ENCODE measurements around the gene NELL1.

The NELL1 gene

DNA sequence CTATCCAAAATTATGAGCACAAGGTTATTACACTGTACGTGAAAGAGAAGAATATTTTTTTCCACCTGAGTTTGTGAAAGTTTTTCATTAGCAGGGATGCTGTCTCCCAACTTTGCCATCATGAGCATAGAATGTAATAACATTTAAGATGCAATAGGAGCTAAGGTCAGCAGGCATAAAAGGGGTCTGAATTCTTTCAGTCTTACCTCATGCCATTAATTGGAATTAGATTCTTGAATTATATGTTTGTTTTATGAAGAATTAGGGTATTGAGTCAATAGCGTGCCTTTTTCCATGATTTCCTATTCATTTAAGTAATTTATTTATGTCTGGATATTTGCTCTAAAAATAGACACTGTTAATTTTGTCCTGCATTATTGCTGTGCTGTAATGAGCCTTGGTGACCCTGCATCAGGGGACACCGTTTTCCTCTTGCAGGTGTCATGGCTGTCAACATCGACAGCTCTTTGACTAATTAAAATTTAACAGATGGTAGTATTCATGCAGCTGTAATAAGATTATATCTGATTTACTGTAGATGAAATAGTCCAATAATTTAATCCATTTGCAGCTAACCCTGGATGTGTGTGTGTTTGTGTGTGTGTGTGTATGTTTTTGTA, 637.5 kb downstream of the NELL1 start:
- no peak for DNase-seq (ENCODE audit: low read depth in 2 of 3, low spot score in 2 of 3)

- no peak for DNase-seq (ENCODE audit: low read depth in 2 of 3, low spot score in 2 of 3)
Measured at GRCh38 chr11:21307874-21308273, 638.5 kb downstream of the NELL1 start.

- DNase-seq (ENCODE audit: low read depth in 2 of 3, low spot score in 2 of 3) = no peak
Measured at GRCh38 chr11:21316591-21316990, 647.2 kb downstream of the NELL1 start.

GRCh38 chr11:21321072-21321471, 651.7 kb downstream of the NELL1 start:
- DNase-seq (ENCODE audit: low read depth in 2 of 3, low spot score in 2 of 3) = no peak

DNA sequence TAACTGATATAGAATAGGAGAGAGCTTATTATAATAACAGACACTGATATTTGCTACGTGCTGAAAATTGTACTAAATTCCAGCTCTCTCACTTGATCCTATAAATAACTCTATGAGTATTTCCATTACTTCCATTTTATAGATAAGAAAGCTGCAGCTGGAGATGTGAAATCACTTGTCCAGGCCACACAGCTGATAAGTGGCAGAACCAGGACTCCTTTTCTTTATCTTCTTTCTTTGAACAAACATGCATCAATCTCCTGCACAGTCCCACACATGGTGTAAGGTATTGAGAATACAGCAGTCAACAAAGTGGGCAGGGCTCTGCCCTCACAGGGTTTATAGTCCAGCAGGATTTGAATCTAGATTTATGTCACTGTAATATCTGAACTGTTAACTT, 652.1 kb downstream of the NELL1 start:
- DNase-seq (ENCODE audit: low read depth in 2 of 3, low spot score in 2 of 3) = no peak

DNA sequence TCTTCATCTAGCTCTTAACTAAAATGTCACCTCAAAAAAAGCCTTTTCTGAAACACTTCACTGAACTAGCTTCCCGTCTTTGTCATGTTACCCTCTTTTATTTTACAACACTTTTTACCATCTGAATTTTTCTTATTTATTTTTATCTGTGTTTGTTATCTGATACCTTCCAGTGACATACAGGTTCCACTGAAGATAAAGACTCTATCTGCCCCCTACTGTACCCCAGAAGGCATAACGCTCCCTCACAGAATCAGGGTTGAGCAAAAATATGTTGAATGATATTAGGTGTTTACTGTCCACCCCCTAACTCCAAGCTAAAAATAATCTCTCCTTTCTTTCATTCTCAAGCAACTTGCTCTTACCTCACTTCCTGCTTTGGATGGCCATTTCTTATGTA, 654.2 kb downstream of the NELL1 start:
- DNase-seq (ENCODE audit: low read depth in 2 of 3, low spot score in 2 of 3) = no peak

GRCh38 chr11:21343204-21343603, 673.8 kb downstream of the NELL1 start:
- DNase-seq (ENCODE audit: low read depth in 2 of 3, low spot score in 2 of 3) = no peak

GRCh38 chr11:21346361-21346760, 677.0 kb downstream of the NELL1 start:
- no peak for DNase-seq (ENCODE audit: low read depth in 2 of 3, low spot score in 2 of 3)

- DNase-seq (ENCODE audit: low read depth in 2 of 3, low spot score in 2 of 3) = no peak
Measured at GRCh38 chr11:21350613-21351012, 681.2 kb downstream of the NELL1 start.

- no peak for DNase-seq (ENCODE audit: low read depth in 2 of 3, low spot score in 2 of 3)
Measured at GRCh38 chr11:21353425-21353824, 684.0 kb downstream of the NELL1 start.

- no peak for DNase-seq (ENCODE audit: low read depth in 2 of 3, low spot score in 2 of 3)
Measured at GRCh38 chr11:21364866-21365624, 695.7 kb downstream of the NELL1 start.

- no peak for DNase-seq (ENCODE audit: low read depth in 2 of 3, low spot score in 2 of 3)
Measured at GRCh38 chr11:21369947-21370346, 700.6 kb downstream of the NELL1 start.

DNA sequence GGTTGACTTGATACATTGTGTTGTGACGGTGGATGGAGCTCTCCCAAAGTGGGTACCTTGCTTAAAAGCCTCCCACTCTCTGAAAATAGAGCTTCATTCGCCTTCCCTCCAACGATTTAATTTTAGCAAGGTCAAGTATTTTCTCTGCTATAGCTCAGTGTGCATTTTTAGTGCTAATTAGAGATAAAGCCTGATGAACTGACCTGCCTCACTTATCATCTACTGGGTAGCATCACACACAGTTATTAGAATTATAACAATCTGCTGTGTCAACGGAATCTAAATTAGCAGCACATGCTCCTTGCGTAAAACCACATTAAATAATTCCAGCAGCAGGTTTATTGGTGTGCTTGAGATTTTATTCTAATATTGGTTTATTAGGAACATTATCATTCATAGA, 701.7 kb downstream of the NELL1 start:
- DNase-seq (ENCODE audit: low read depth in 2 of 3, low spot score in 2 of 3) = no peak

DNA sequence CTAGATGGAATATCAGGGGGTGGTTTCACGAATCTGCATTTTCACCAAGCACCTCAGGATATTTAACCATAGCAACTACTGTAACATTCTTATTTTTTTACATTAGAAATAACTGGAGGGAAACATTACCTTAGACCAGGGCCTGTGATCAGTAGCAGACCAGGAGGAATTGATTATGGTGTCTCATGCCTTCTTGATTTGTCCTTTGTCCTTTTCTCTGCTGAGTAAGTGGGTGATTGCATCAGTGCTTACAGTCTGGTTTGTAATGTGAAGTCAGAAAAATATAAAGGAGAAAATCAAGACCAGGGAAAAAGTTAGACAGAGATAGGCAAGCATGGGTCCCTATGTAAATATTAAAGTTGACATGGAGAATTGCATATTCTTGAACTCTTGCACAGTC, 703.3 kb downstream of the NELL1 start:
- DNase-seq (ENCODE audit: low read depth in 2 of 3, low spot score in 2 of 3) = no peak

DNA sequence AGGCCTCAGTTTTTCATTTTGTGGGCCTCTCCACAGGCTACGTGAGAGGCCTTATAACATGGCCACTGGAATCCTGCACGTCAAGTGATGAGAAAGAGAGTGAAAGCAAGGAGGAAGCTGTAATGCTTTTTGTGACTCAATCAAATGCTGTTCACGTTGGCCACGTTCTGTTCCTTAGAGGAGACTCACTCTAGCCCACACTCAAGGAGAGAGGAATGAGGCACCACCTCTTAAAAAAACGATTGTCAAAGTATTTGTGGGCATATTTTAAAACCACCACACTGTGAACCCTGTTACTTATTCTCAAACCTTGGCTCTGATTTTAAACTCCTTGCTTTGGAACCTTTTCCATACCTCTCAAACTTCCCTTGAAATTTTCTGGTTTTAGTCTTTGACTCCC, 705.0 kb downstream of the NELL1 start:
- DNase-seq (ENCODE audit: low read depth in 2 of 3, low spot score in 2 of 3) = no peak

DNA sequence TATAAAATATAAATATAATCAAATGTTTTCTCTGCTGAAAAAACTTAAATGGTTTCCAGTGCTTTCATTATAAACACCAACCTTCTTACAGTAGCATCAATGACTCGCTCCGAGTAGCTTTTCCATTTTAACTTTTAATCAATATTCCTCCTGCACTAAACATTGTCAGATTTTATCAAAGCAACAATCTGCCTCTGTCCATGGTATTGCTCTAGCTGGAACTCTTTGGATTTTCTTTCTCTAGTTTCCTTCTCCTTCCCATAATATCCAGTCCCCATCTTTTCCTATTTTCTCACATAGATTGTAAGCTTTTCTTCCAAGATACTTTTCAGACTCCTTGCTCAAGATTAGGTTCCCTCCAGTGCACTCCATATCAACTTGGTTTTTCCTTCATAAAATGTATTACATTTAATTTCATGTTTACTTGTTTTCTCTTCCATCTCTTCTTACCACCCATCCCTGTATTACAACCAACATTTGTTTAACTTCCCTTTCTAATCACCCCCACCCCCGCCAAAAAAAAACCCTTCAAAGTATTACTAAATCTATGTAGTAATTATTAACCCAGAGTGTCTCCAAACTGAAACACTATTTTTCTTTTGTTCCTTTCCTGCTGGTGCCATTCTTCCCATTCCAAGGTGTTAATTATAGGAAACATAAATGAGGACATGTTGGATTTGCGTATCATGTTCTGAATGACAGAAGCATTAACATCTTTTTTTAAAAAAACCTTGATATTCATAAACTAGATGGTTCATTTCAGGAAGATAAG, 716.5 kb downstream of the NELL1 start:
- DNase-seq (ENCODE audit: low read depth in 2 of 3, low spot score in 2 of 3) = no peak

DNA sequence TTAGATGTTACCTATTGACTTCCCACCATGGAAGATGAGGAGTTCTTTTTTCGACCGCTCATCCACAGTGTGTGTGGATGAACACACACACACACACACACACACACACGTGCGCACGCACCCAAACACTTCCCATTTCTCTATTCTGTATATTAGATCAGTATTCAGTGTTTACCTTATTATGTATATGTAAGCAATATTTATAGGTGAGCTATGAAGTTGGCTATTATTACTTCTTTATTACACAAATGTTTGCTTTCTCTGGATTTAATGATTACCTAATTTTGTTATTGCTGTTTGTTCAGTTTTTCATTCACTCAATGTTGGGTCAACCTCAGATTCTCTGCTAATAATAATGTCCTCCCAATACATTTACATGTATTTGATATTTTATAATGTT, 721.0 kb downstream of the NELL1 start:
- DNase-seq (ENCODE audit: low read depth in 2 of 3, low spot score in 2 of 3) = no peak

- no peak for DNase-seq (ENCODE audit: low read depth in 2 of 3, low spot score in 2 of 3)
Measured at GRCh38 chr11:21396342-21397008, 727.1 kb downstream of the NELL1 start.

- no peak for DNase-seq (ENCODE audit: low read depth in 2 of 3, low spot score in 2 of 3)
Measured at GRCh38 chr11:21398195-21398594, 728.8 kb downstream of the NELL1 start.

DNA sequence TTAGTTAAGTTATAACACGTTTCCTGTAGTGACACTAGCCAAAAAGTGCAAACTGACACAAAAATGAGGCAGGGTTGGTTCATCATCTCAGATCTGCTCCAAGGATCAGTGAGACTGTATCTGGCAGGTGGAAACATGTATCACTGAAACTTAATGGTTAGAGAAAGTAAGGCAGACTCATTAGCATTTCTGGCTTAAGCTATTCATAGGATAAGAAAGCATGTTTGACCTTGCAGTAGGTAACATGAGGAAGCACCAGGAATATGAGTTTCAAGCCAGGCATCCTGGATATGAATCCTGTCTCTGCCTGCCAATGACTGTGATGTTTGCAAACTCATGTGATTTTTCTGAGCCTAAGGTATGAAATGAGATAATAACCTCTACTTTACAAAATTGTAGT, 732.1 kb downstream of the NELL1 start:
- DNase-seq (ENCODE audit: low read depth in 2 of 3, low spot score in 2 of 3) = no peak

DNA sequence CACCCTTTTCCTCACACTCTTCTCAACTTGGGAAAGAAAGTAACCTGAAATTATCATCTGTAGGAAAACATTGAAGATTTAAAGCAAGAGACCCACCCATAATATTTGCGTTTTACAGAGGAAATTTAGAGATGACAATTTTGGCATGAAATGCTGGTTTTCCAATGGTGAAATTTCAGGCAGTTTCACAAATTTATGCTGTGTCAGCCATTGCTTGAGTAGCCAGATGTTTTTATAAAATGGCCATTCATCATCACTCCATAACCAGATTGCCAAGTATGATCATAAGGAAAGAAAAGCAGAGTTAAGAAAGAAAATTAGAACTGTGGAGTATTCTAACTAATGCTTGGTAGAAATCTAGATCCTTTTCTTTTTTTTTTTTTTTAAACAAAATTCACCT, 732.9 kb downstream of the NELL1 start:
- DNase-seq (ENCODE audit: low read depth in 2 of 3, low spot score in 2 of 3) = no peak

GRCh38 chr11:21403069-21403468, 733.7 kb downstream of the NELL1 start:
- DNase-seq (ENCODE audit: low read depth in 2 of 3, low spot score in 2 of 3) = no peak

All from activated CD8-positive, alpha-beta memory T cell treated with anti-CD3 and anti-CD28 coated beads for 48 hours (primary cell).